NK-92 (cell line): ENCODE measurements around the gene PASK.

Experiments used
- DNase-seq: peaks from one replicate; lab custom pipeline; 2025; ENCODE audit not compliant: unreplicated experiment; lab: John Stamatoyannopoulos, UW

The PASK gene

GRCh38 chr2:241149675-241149924 is 328 bp upstream of the PASK start:
- DNase-seq: no peak

- no peak for DNase-seq
These were observed 1.0 kb downstream of the PASK start for GRCh38 chr2:241148239-241148638.

- no peak for DNase-seq
These were observed 1.9 kb downstream of the PASK start for GRCh38 chr2:241147336-241147735.

GRCh38 chr2:241146286-241146685 is 3.0 kb downstream of the PASK start:
- no peak for DNase-seq

GRCh38 chr2:241142593-241142992 is 6.7 kb downstream of the PASK start:
- DNase-seq: no peak

GRCh38 chr2:241142063-241142462 is 7.2 kb downstream of the PASK start:
- DNase-seq: no peak

GRCh38 chr2:241141214-241141770 is 8.0 kb downstream of the PASK start:
- no peak for DNase-seq

GRCh38 chr2:241140445-241140840 is 8.8 kb downstream of the PASK start:
- no peak for DNase-seq

GRCh38 chr2:241139531-241140444 is 9.5 kb downstream of the PASK start:
- DNase-seq: no peak

GRCh38 chr2:241138471-241138870 is 10.8 kb downstream of the PASK start:
- DNase-seq: no peak

GRCh38 chr2:241137276-241138190 is 11.7 kb downstream of the PASK start:
- DNase-seq: no peak

GRCh38 chr2:241136661-241137260 is 12.5 kb downstream of the PASK start:
- DNase-seq: no peak

GRCh38 chr2:241136191-241136590 is 13.1 kb downstream of the PASK start:
- DNase-seq: no peak

GRCh38 chr2:241135737-241136136 is 13.5 kb downstream of the PASK start:
- DNase-seq: no peak

GRCh38 chr2:241134711-241135110 is 14.6 kb downstream of the PASK start:
- DNase-seq: no peak

GRCh38 chr2:241133436-241133820 is 15.8 kb downstream of the PASK start:
- no peak for DNase-seq

- no peak for DNase-seq
These were observed 16.5 kb downstream of the PASK start for GRCh38 chr2:241132538-241133435.

GRCh38 chr2:241131531-241131930 is 17.7 kb downstream of the PASK start:
- DNase-seq: no peak

- DNase-seq: no peak
These were observed 19.0 kb downstream of the PASK start for GRCh38 chr2:241130316-241130715.

GRCh38 chr2:241129086-241129871 is 20.0 kb downstream of the PASK start:
- no peak for DNase-seq
